Caco-2 (cell line): ENCODE results near the gene QSOX2. TPM values are rescaled to one million over a fixed set of nuclear protein-coding genes. Genes with fewer than 3 reads are reported as not detected.

Source experiments
- BruUV-seq: library from RNA; stranded (reverse); fragments of 400-500 nt; replicated peaks from 2 replicates; lab custom pipeline; 2021; lab: Mats Ljungman, UMichigan
- CTCF ChIA-PET: fragments of 300-600 bp; sonication (Branson Sonifier 250); formaldehyde crosslinking; loops from one replicate; lab custom pipeline; 2022; ENCODE audit warnings: antibody characterized with exemption; lab: Charles Lee
- POLR2A ChIA-PET: fragments of 300-600 bp; sonication (Branson Sonifier 250); formaldehyde crosslinking; loops from one replicate; lab custom pipeline; 2022; ENCODE audit warnings: antibody characterized with exemption; lab: Charles Lee
- DNase-seq, 2 experiments: peaks; one replicate each; pipeline versions ENCODE4 v3.0.0 to v3.0.0-alpha.2; 2020 to 2022
- H3K27me3 ChIP-seq: replicated peaks from 2 replicates; pipeline ENCODE4 v1.6.0; 2011; ENCODE audit warnings: low read length; ENCODE audit not compliant: control insufficient read depth, insufficient read depth
- H3K36me3 ChIP-seq: 2 replicates; pipeline ENCODE4 v1.5.1; 2011; ENCODE audit warnings: low read length; ENCODE audit not compliant: control insufficient read depth, insufficient read depth
- H3K4me1 ChIP-seq: fragments of 250-450 bp; sonication (Bioruptor Pico); 2 replicates; pipeline ENCODE4 v1.5.1; 2020; ENCODE audit warnings: mild to moderate bottlenecking
- H3K4me3 ChIP-seq: 2 replicates; pipeline ENCODE4 v1.5.1; 2011; ENCODE audit warnings: low read depth, mild to moderate bottlenecking, control low read depth, low read length
- H3K9me3 ChIP-seq: fragments of 250-450 bp; sonication (Bioruptor Pico); 2 replicates; pipeline ENCODE4 v1.5.1; 2020; ENCODE audit warnings: mild to moderate bottlenecking, moderate library complexity
- H3K27ac Mint-ChIP-seq: one replicate; pipeline ENCODE4 v1.8.0; 2022; ENCODE audit warnings: mixed read lengths; ENCODE audit not compliant: unreplicated experiment
- H3K27me3 Mint-ChIP-seq: one replicate; pipeline ENCODE4 v1.8.0; 2022; ENCODE audit warnings: mixed read lengths; ENCODE audit not compliant: insufficient read depth, unreplicated experiment
- H3K36me3 Mint-ChIP-seq: one replicate; pipeline ENCODE4 v1.8.0; 2022; ENCODE audit warnings: mild to moderate bottlenecking, mixed read lengths; ENCODE audit not compliant: insufficient read depth, unreplicated experiment
- H3K4me1 Mint-ChIP-seq: one replicate; pipeline ENCODE4 v1.8.0; 2022; ENCODE audit warnings: low read depth, mixed read lengths; ENCODE audit not compliant: unreplicated experiment
- H3K4me3 Mint-ChIP-seq: one replicate; pipeline ENCODE4 v1.8.0; 2022; ENCODE audit warnings: mild to moderate bottlenecking, moderate library complexity, mixed read lengths; ENCODE audit not compliant: unreplicated experiment
- H3K9me3 Mint-ChIP-seq: one replicate; pipeline ENCODE4 v1.8.0; 2022; ENCODE audit warnings: mixed read lengths; ENCODE audit not compliant: unreplicated experiment
- intact Hi-C: fragments of 100-400 bp; cut with micrococcal nuclease; formaldehyde crosslinking; loops from one replicate; pipeline ENCODE4 v1.10.0; 2022; ENCODE audit not compliant: unreplicated experiment
- total RNA-seq: library from RNA; stranded (reverse); gene quantifications from 2 replicates; pipeline ENCODE4 v1.2.3, GENCODE V29; 2022
- TF ChIP-seq, protein P1 (sequence below), 2 experiments: fragments of 200-600 bp in 1 of 2; IDR thresholded peaks; 1 replicate in 1 of 2; 2 replicates in 1 of 2; pipeline versions ENCODE4 v1.5.1 to v1.8.0; 2011 to 2022; ENCODE audit warnings: antibody characterized with exemption in 1 of 2, control low read depth in 1 of 2, inconsistent platforms in 1 of 2, low read depth in 1 of 2, low read length in 1 of 2, mild to moderate bottlenecking in 1 of 2, moderate library complexity in 1 of 2; ENCODE audit not compliant: insufficient read depth in 1 of 2, severe bottlenecking in 1 of 2, unreplicated experiment in 1 of 2

Gene QSOX2
- total RNA-seq, 1 experiment from 2014 or later = 29.6 TPM

DNA sequence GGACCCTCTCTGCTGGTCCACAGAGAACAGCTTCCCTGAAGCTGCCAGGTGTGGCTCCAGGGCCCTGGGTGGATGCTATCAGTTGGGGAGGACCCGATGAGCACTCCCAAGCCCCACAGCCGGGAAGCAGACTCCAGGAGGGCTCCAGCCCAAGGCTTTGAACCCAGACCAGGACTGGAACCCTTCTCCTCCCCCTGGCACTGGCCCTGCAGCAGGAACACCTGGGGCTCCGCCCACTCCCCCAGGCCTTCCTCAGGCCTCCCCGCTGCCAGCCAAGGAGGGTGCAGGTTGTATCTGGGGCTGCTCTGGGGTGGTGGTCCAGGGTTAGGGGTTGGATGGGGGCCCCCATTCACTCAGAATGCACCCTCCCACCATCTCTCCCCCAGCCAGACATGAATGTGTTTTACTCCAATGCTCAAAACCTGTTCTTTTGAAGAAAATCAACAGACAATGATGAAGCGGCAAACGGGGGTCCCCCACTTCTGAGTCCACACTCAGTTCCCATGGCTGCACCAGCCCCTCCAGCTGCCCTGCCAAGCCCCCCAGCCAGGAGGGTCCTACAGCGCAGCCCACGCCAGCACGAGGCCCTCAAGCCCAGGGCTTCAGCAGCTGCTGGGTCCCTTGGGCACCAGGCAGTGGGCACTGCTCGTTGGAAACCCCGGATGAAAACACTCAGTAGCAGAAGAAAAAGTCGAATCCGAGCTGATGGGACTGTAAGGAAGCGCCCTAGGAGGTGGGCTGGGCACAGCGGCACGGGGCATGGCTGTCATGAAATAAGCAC, 35.1 kb upstream of the QSOX2 start:
- H3K4me3 Mint-ChIP-seq = no peak overlapping the region
- no TSS peak for BruUV-seq
- Histone ChIP-seq H3K9me3 (no peaks in the 10 kb centered on the region), H3K36me3 (no peaks in the 10 kb centered on the region), H3K4me1 (no peaks in the 10 kb centered on the region), H3K27me3 (no peaks in the 10 kb centered on the region; the same call in 1 of the 2 replicates), H3K4me3 (no peak overlapping the region)
- no peak overlapping the region for H3K27ac Mint-ChIP-seq
- intact Hi-C loops = no loop called here
- ChIA-PET CTCF (interaction anchor here (0.6 kb wide), 1 partner anchor 12 kb away, joined by 3 read pairs; no protein-coding TSS in a partner anchor), POLR2A (no interaction called here)
- H3K36me3 Mint-ChIP-seq = no peaks in the 10 kb centered on the region
- no peaks in the 10 kb centered on the region for H3K27me3 Mint-ChIP-seq
- no peaks in the 10 kb centered on the region for H3K4me1 Mint-ChIP-seq
- no peaks in the 10 kb centered on the region for H3K9me3 Mint-ChIP-seq
- DNase-seq = no peak
- TF ChIP-seq, protein P1, sequence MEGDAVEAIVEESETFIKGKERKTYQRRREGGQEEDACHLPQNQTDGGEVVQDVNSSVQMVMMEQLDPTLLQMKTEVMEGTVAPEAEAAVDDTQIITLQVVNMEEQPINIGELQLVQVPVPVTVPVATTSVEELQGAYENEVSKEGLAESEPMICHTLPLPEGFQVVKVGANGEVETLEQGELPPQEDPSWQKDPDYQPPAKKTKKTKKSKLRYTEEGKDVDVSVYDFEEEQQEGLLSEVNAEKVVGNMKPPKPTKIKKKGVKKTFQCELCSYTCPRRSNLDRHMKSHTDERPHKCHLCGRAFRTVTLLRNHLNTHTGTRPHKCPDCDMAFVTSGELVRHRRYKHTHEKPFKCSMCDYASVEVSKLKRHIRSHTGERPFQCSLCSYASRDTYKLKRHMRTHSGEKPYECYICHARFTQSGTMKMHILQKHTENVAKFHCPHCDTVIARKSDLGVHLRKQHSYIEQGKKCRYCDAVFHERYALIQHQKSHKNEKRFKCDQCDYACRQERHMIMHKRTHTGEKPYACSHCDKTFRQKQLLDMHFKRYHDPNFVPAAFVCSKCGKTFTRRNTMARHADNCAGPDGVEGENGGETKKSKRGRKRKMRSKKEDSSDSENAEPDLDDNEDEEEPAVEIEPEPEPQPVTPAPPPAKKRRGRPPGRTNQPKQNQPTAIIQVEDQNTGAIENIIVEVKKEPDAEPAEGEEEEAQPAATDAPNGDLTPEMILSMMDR (IDR thresholded peaks at IDR 0.05; ENCODE audit: insufficient read depth in 1 of 2, low read depth in 1 of 2, low read length in 1 of 2, severe bottlenecking in 1 of 2, unreplicated experiment in 1 of 2) = no peak

DNA sequence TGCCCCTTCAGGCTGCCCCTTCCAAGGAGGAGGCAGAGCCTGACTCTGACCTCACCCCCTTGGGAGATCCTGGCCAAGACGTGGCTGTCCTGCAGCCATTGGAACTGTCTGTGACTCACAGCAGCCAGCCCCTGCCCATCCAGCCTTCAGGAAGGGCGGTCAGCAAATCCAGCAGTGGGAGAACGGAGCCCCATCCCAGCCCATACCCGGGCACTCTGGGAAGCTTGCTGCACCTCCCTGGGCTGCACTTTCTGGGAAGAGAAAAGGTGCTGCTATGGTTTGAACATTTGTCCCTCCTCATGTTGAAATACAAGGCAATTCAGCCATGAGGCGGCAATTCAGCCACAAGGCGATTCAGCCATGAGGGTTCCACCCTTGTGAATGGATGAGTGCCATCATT, 33.9 kb upstream of the QSOX2 start:
- TF ChIP-seq, protein P1 (IDR thresholded peaks at IDR 0.05; ENCODE audit: insufficient read depth in 1 of 2, low read depth in 1 of 2, low read length in 1 of 2, severe bottlenecking in 1 of 2, unreplicated experiment in 1 of 2) = no peak
- intact Hi-C loops = no loop called here
- no peaks in the 10 kb centered on the region for H3K4me1 ChIP-seq
- H3K27me3 ChIP-seq = no peaks in the 10 kb centered on the region; the same call in 1 of the 2 replicates
- POLR2A ChIA-PET = no interaction called here
- H3K4me1 Mint-ChIP-seq = no peaks in the 10 kb centered on the region
- H3K9me3 ChIP-seq = no peaks in the 10 kb centered on the region
- no peaks in the 10 kb centered on the region for H3K27me3 Mint-ChIP-seq
- H3K9me3 Mint-ChIP-seq = no peaks in the 10 kb centered on the region
- H3K36me3 Mint-ChIP-seq = no peaks in the 10 kb centered on the region
- CTCF ChIA-PET = no interaction called here
- H3K27ac Mint-ChIP-seq = no peak overlapping the region
- H3K4me3 Mint-ChIP-seq = no peak overlapping the region
- no peak for DNase-seq
- H3K4me3 ChIP-seq = no peak overlapping the region
- no peaks in the 10 kb centered on the region for H3K36me3 ChIP-seq
- BruUV-seq = no TSS peak

DNA sequence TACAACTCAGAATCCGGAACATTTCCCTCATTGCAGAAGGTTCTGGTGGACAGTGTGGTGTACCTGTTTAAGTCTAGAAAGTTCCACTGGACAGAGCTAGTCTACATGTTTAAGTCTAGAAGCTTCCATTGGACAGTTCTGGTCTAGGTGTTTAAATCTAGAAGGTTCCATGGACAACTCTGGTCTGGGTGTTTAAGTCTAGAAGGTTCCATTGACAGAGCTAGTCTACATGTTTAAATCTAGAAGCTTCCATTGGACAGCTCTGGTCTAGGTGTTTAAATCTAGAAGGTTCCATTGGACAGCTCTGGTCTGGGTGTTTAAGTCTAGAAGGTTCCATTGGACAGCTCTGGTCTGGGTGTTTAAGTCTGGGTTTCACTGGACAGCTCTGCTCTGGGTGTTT, 33.3 kb upstream of the QSOX2 start:
- ChIA-PET POLR2A (no interaction called here), CTCF (no interaction called here)
- no peaks in the 10 kb centered on the region for H3K4me1 ChIP-seq
- H3K27me3 ChIP-seq = no peaks in the 10 kb centered on the region; the same call in 1 of the 2 replicates
- no peaks in the 10 kb centered on the region for H3K36me3 ChIP-seq
- no peak for DNase-seq
- no peak overlapping the region for H3K4me3 ChIP-seq
- TF ChIP-seq, protein P1 (IDR thresholded peaks at IDR 0.05; ENCODE audit: insufficient read depth in 1 of 2, low read depth in 1 of 2, low read length in 1 of 2, severe bottlenecking in 1 of 2, unreplicated experiment in 1 of 2) = no peak
- H3K27ac Mint-ChIP-seq = no peak overlapping the region
- no peaks in the 10 kb centered on the region for H3K4me1 Mint-ChIP-seq
- H3K36me3 Mint-ChIP-seq = no peaks in the 10 kb centered on the region
- H3K4me3 Mint-ChIP-seq = no peak overlapping the region
- no peaks in the 10 kb centered on the region for H3K9me3 ChIP-seq
- BruUV-seq = no TSS peak
- no peaks in the 10 kb centered on the region for H3K9me3 Mint-ChIP-seq
- H3K27me3 Mint-ChIP-seq = no peaks in the 10 kb centered on the region
- intact Hi-C loops = no loop called here
